Mucosa of descending colon (tissue), 3 donors: ENCODE measurements around the gene PACRG. TPM values are rescaled to one million over a fixed set of nuclear protein-coding genes. Genes with fewer than 3 reads are reported as not detected.

ENCODE experiments used
- ATAC-seq: fragments of 200-7000 bp; cut with Tn5 transposase; one replicate; pipeline ENCODE4 v1.9.1; 2020; ENCODE audit warnings: mild to moderate bottlenecking, moderate library complexity
- DNase-seq, 3 donors: peaks; one replicate each; pipeline ENCODE4 v3.0.0-alpha.2; 2020
- H3K36me3 ChIP-seq: fragments of 200-600 bp; one replicate; pipeline ENCODE4 v1.8.0; 2021; ENCODE audit warnings: low read depth, mild to moderate bottlenecking
- H3K4me1 ChIP-seq: fragments of 200-600 bp; one replicate; pipeline ENCODE4 v1.8.0; 2021; ENCODE audit warnings: low read depth, mild to moderate bottlenecking
- H3K4me3 ChIP-seq: fragments of 200-600 bp; one replicate; pipeline ENCODE4 v1.8.0; 2021; ENCODE audit warnings: mild to moderate bottlenecking
- H3K9me3 ChIP-seq: fragments of 200-600 bp; one replicate; pipeline ENCODE4 v1.8.0; 2021; ENCODE audit warnings: mild to moderate bottlenecking
- CTCF ChIP-seq: fragments of 200-600 bp; IDR thresholded peaks from one replicate; pipeline ENCODE4 v1.8.0; 2022; ENCODE audit warnings: antibody characterized with exemption, mild to moderate bottlenecking
- intact Hi-C, 2 donors: fragments of 100-400 bp; cut with DNase I in 1 of 2; cut with micrococcal nuclease in 1 of 2; formaldehyde crosslinking; loops; one replicate each; pipeline versions ENCODE4 v1.11.0 to v1.11.1; 2022; cut with DNase I, micrococcal nuclease
- total RNA-seq, 3 donors: library from RNA; stranded (reverse); fragmentation: NEBNext Ultra II Directional in 2 of 3; extraction: Animal tissue kit (Norgen Biotek cat#: 25700) in 2 of 3; gene quantifications; one replicate each; pipeline versions ENCODE4 v1.2.1 to v1.2.4, GENCODE V29; 2021 to 2023
- donor health status: DM: no; HTN: no; CAD: no; lungs with moderate emphysema.
- donor health status: DM: no; HTN: no; CAD: no.
- donor health status: DM: no; HTN: yes; CAD: no.

The PACRG gene
- total RNA-seq, 3 donors from 2014 or later: 1.1 to 1.5 (median 1.3) TPM

DNA sequence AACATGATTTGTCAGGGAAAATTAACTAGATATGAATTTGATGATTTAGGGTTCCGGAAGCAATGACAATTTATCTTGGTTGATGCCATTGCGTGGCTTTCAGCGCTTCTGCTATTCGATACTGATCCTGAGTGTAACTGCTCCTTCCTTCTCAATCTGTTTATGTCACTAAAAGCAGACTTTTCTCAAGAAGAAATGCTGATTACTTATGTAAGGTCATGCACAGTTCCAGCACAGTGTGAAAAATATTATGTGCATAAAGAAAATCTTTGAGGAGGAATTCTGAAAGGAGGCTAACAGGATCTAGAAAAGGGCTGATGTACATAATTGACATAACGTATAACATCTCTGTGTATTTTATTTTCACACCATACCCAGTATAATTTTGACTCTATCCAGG lies 336.6 kb downstream of the PACRG start:
- peaks cover 7% of the 10 kb centered on the region for H3K9me3 ChIP-seq
- TF ChIP-seq CTCF: no peak
- no peak overlapping the region for H3K4me3 ChIP-seq
- ATAC-seq (no peak), DNase-seq (no peak)
- H3K4me1 ChIP-seq: no peaks in the 10 kb centered on the region
- no peaks in the 10 kb centered on the region for H3K36me3 ChIP-seq
- intact Hi-C loops: no loop called here

GRCh38 chr6:163066200-163066599 lies 338.4 kb downstream of the PACRG start:
- no peak for DNase-seq
- intact Hi-C loops: no loop called here
- H3K4me3 ChIP-seq: no peak overlapping the region
- no peaks in the 10 kb centered on the region for H3K4me1 ChIP-seq
- no peak for ATAC-seq
- peaks cover 10% of the 10 kb centered on the region for H3K9me3 ChIP-seq
- no peak for TF ChIP-seq CTCF
- no peaks in the 10 kb centered on the region for H3K36me3 ChIP-seq

GRCh38 chr6:163077134-163077533 lies 349.4 kb downstream of the PACRG start:
- intact Hi-C loops: no loop called here
- no peak for TF ChIP-seq CTCF
- no peak for ATAC-seq
- no peaks in the 10 kb centered on the region for H3K36me3 ChIP-seq
- DNase-seq: no peak
- H3K4me3 ChIP-seq: no peak overlapping the region
- no peaks in the 10 kb centered on the region for H3K9me3 ChIP-seq
- H3K4me1 ChIP-seq: no peaks in the 10 kb centered on the region

DNA sequence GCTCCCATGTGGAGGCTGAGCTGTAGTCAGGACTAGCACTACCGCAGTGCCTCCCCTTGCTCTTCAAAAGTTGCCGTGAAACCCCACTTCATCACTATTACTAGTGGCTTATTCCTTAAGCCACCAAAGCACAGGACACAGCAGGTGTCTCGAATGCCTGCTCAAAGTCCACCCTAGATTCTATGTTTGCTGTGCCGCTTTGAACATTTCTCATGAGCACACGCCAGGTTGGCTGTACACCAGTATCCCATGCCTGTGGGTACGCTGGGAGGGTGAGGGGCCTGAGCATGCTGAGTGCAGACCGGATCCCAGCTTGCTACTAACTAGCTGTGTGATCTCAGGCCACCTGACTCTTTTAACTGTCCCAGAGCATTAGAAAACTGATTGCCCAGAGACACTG lies 350.9 kb downstream of the PACRG start:
- no peaks in the 10 kb centered on the region for H3K9me3 ChIP-seq
- no peaks in the 10 kb centered on the region for H3K36me3 ChIP-seq
- intact Hi-C loops: no loop called here
- no peaks in the 10 kb centered on the region for H3K4me1 ChIP-seq
- H3K4me3 ChIP-seq: no peak overlapping the region
- no peak for DNase-seq
- no peak for TF ChIP-seq CTCF
- no peak for ATAC-seq

- DNase-seq: no peak
- H3K36me3 ChIP-seq: no peaks in the 10 kb centered on the region
- no peaks in the 10 kb centered on the region for H3K9me3 ChIP-seq
- H3K4me3 ChIP-seq: no peak overlapping the region
- intact Hi-C loops: no loop called here
- no peaks in the 10 kb centered on the region for H3K4me1 ChIP-seq
- TF ChIP-seq CTCF: no peak
- no peak for ATAC-seq
Observed at GRCh38 chr6:163080228-163080627, 352.5 kb downstream of the PACRG start.

- no peak for ATAC-seq
- Histone ChIP-seq H3K4me1 (no peaks in the 10 kb centered on the region), H3K9me3 (no peaks in the 10 kb centered on the region), H3K4me3 (no peak overlapping the region), H3K36me3 (no peaks in the 10 kb centered on the region)
- intact Hi-C loops: no loop called here
- no peak for TF ChIP-seq CTCF
- DNase-seq: no peak
Observed at GRCh38 chr6:163083141-163083540, 355.4 kb downstream of the PACRG start.
